Measurements from ENCODE around the gene SLC2A9. TPM values are rescaled to one million over a fixed set of nuclear protein-coding genes. Genes with fewer than 3 reads are reported as not detected.
A peak's percentile ranks its signal among the peaks of the same experiment; 100 is the strongest.

The SLC2A9 gene
- total RNA-seq, 4 donors from 2014 or later, result 0.46 to 10.1 (median 3.1) TPM

GRCh38 chr4:10048941-10049697 lies 27.8 kb upstream of the SLC2A9 start:
- H3K4me3 ChIP-seq (ENCODE audit: low read depth, poor library complexity, severe bottlenecking), result no peak overlapping the region
- 65 to 71% methylated on average over 4 of the region's 4 CpGs for WGBS, 2 donors
- DNase-seq (ENCODE audit: low spot score in 2 of 2), result peak in 1 of 2 donors; percentile 70
- intact Hi-C loops (cut with DNase I; ENCODE audit: low total_unique reads), result no loop called here
- TF ChIP-seq CTCF (IDR thresholded peaks at IDR 0.05) (no peak), POLR2A (IDR thresholded peaks at IDR 0.05) (no peak)

- H3K4me3 ChIP-seq (ENCODE audit: low read depth, poor library complexity, severe bottlenecking), result no peak overlapping the region
- peak in 1 of 2 donors; percentile 31 for DNase-seq (ENCODE audit: low spot score in 2 of 2)
- WGBS, 2 donors, result 87 to 90% methylated on average over 5 of the region's 5 CpGs
- intact Hi-C loops (cut with DNase I; ENCODE audit: low total_unique reads), result no loop called here
- TF ChIP-seq CTCF (IDR thresholded peaks at IDR 0.05) (no peak), POLR2A (IDR thresholded peaks at IDR 0.05) (no peak)
Observed at GRCh38 chr4:10047967-10048366, 26.7 kb upstream of the SLC2A9 start.

- 68 to 73% methylated on average over 3 of the region's 3 CpGs for WGBS, 2 donors
- intact Hi-C loops (cut with DNase I; ENCODE audit: low total_unique reads), result no loop called here
- no peak for TF ChIP-seq POLR2A (IDR thresholded peaks at IDR 0.05)
- no peak for TF ChIP-seq CTCF (IDR thresholded peaks at IDR 0.05)
- H3K4me3 ChIP-seq (ENCODE audit: low read depth, poor library complexity, severe bottlenecking), result no peak overlapping the region
- no peak for DNase-seq (ENCODE audit: low spot score in 2 of 2)
Observed at GRCh38 chr4:10046471-10046870, 25.2 kb upstream of the SLC2A9 start.

GRCh38 chr4:10045481-10045880 lies 24.2 kb upstream of the SLC2A9 start:
- H3K4me3 ChIP-seq (ENCODE audit: low read depth, poor library complexity, severe bottlenecking), result no peak overlapping the region
- no peak for DNase-seq (ENCODE audit: low spot score in 2 of 2)

GRCh38 chr4:10041036-10041435 lies 19.7 kb upstream of the SLC2A9 start:
- TF ChIP-seq POLR2A (IDR thresholded peaks at IDR 0.05) (no peak), CTCF (IDR thresholded peaks at IDR 0.05) (no peak)
- 77 to 80% methylated on average over 6 of the region's 6 CpGs for WGBS, 2 donors
- DNase-seq (ENCODE audit: low spot score in 2 of 2), result peak in 1 of 2 donors; percentile 75
- intact Hi-C loops (cut with DNase I; ENCODE audit: low total_unique reads), result no loop called here
- H3K4me3 ChIP-seq (ENCODE audit: low read depth, poor library complexity, severe bottlenecking), result no peak overlapping the region

More at GRCh38 chr4:10045481-10045880, 24.2 kb upstream of the SLC2A9 start:
- TF ChIP-seq CTCF (IDR thresholded peaks at IDR 0.05) (no peak), POLR2A (IDR thresholded peaks at IDR 0.05) (no peak)
- intact Hi-C loops (cut with DNase I; ENCODE audit: low total_unique reads), result no loop called here
- 62 to 63% methylated on average over 1 of the region's 1 CpG for WGBS, 2 donors
